GM12873 (cell line): ENCODE data around the gene LEPROT.

ENCODE experiments used
- CTCF ChIP-seq: IDR thresholded peaks from 2 replicates; pipeline ENCODE4 v1.5.1; 2012; ENCODE audit warnings: low read depth, mild to moderate bottlenecking, moderate library complexity, low read length, control low read depth; ENCODE audit not compliant: insufficient read depth; ENCODE audit errors: missing control alignments

Gene LEPROT

GRCh38 chr1:65471213-65471833 is 50.9 kb downstream of the LEPROT start:
- no peak for TF ChIP-seq CTCF

- TF ChIP-seq CTCF, result no peak
Observed at GRCh38 chr1:65471861-65472332, 51.4 kb downstream of the LEPROT start.

GRCh38 chr1:65476327-65476726 is 55.9 kb downstream of the LEPROT start:
- no peak for TF ChIP-seq CTCF

- no peak for TF ChIP-seq CTCF
Observed at GRCh38 chr1:65477414-65478378, 57.2 kb downstream of the LEPROT start.

- no peak for TF ChIP-seq CTCF
Observed at GRCh38 chr1:65478379-65479026, 58.0 kb downstream of the LEPROT start.

GRCh38 chr1:65479554-65480204 is 59.2 kb downstream of the LEPROT start:
- TF ChIP-seq CTCF, result no peak
